Adrenal gland (tissue), 5 donors: ENCODE data around the gene BOLA3.

Experiments used
- POLR2A ChIP-seq, 2 donors: fragments of 450-650 bp; IDR thresholded peaks; one replicate each; pipeline ENCODE4 v1.6.1; 2017; ENCODE audit warnings: antibody characterized with exemption in 2 of 2, mild to moderate bottlenecking in 2 of 2, moderate library complexity in 1 of 2
- TF ChIP-seq, protein P1 (sequence below), 6 experiments: fragments of 450-650 bp in 4 of 6; fragments of 200-600 bp in 2 of 6; sonication (generic) in 1 of 6; IDR thresholded peaks; 1 replicate in 5 of 6; 2 replicates in 1 of 6; pipeline versions ENCODE4 v1.5.1 to v1.8.0; 2016 to 2021; ENCODE audit warnings: antibody characterized with exemption in 6 of 6, mild to moderate bottlenecking in 2 of 6, moderate library complexity in 1 of 6
- donor health status: DM: no; HTN: no; CAD: no.

GRCh38 chr2:74178211-74179062 is 30.7 kb upstream of the BOLA3 start, which contains the start of gene MOB1A:
- TF ChIP-seq, protein P1, sequence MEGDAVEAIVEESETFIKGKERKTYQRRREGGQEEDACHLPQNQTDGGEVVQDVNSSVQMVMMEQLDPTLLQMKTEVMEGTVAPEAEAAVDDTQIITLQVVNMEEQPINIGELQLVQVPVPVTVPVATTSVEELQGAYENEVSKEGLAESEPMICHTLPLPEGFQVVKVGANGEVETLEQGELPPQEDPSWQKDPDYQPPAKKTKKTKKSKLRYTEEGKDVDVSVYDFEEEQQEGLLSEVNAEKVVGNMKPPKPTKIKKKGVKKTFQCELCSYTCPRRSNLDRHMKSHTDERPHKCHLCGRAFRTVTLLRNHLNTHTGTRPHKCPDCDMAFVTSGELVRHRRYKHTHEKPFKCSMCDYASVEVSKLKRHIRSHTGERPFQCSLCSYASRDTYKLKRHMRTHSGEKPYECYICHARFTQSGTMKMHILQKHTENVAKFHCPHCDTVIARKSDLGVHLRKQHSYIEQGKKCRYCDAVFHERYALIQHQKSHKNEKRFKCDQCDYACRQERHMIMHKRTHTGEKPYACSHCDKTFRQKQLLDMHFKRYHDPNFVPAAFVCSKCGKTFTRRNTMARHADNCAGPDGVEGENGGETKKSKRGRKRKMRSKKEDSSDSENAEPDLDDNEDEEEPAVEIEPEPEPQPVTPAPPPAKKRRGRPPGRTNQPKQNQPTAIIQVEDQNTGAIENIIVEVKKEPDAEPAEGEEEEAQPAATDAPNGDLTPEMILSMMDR (IDR thresholded peaks at IDR 0.05), result no peak
- peak; percentile 71 to 85 for TF ChIP-seq POLR2A (IDR thresholded peaks at IDR 0.05)
